ENCODE data around the gene BORCS6. TPM values are rescaled to one million over a fixed set of nuclear protein-coding genes. Genes with fewer than 3 reads are reported as not detected.

The BORCS6 gene
- total and polyA plus RNA-seq, 9 of the 15 experiments (the other 6 are each of a cell fraction or from before 2014, with no cell fraction given): 0.01 to 7.4 (median 2.3) TPM

- H3K4me2 ChIP-seq (ENCODE audit: insufficient read depth, low read length): peak overlapping the region; percentile 90
- 0 out of 2 replicates have a peak, but pooled peaks cover 4% of the 10 kb centered on the region for H4K20me1 ChIP-seq (replicated peaks; ENCODE audit: control insufficient read depth, insufficient read depth, low read length)
- H3K36me3 ChIP-seq (ENCODE audit: control insufficient read depth, insufficient read depth, low read length): peaks cover 15% of the 10 kb centered on the region; the same call in 2 of the 3 replicates
- TF ChIP-seq ZNF175 (CRISPR knock-in tag; IDR thresholded peaks at IDR 0.05; ENCODE audit: low read depth) (no peak), SPI1 (IDR thresholded peaks at IDR 0.05; ENCODE audit: borderline replicate concordance, low read depth, low read length) (0 out of 2 replicates have a peak, but pooled peaks have one; percentile 27), E2F1 (CRISPR knock-in tag; IDR thresholded peaks at IDR 0.05) (no peak), ZBTB7A (IDR thresholded peaks at IDR 0.05; ENCODE audit: borderline replicate concordance, control insufficient read depth, low read depth, low read length) (0 out of 2 replicates have a peak, but pooled peaks have one; percentile 4), RFX1 (IDR thresholded peaks at IDR 0.05) (no peak), FOXP4 (CRISPR knock-in tag; IDR thresholded peaks at IDR 0.05; ENCODE audit: borderline replicate concordance) (no peak), MYNN (IDR thresholded peaks at IDR 0.05) (no peak), MYNN (CRISPR knock-in tag; IDR thresholded peaks at IDR 0.05) (no peak)
- DNase-seq (ENCODE audit: extremely low read depth in 1 of 4, low spot score in 3 of 4): no peak
- POLR2A ChIA-PET: interaction anchor here (0.6 to 8.6 kb wide), 7 partner anchors 9 to 873 kb away, joined by 3 to 105 read pairs (median 3); partner anchors contain the start of gene AURKB
- H3K9me1 ChIP-seq (ENCODE audit: control insufficient read depth, insufficient read depth, low read length): no peaks in the 10 kb centered on the region
- BruUV-seq (replicated peaks): TSS peak; percentile 27
- peaks cover 35 to 72% of the 10 kb centered on the region in 2 experiments for H3K4me1 ChIP-seq (replicated peaks in 1 of 2; ENCODE audit: control insufficient read depth in 2 of 2, insufficient read depth in 2 of 2, low read length in 2 of 2)
- FAIRE-seq: no peak
- H3K27ac ChIP-seq (ENCODE audit: extremely low read depth, low read depth, low read length): peak overlapping the region; percentile 94
- H2AFZ ChIP-seq (ENCODE audit: low read depth, low read length): no peak overlapping the region
- peak overlapping the region; percentile 73 to 95 for H3K9ac ChIP-seq (ENCODE audit: insufficient read depth in 1 of 2, low read depth in 2 of 2, low read length in 2 of 2)
- intact Hi-C loops (cut with micrococcal nuclease): no loop called here
- in situ Hi-C loops (cut with MboI): no loop called here
- peak overlapping the region; percentile 52 for H3K4me3 ChIP-seq
- peaks cover 50% of the 10 kb centered on the region for H3K79me2 ChIP-seq (ENCODE audit: control insufficient read depth, insufficient read depth, low read length)
- CTCF ChIA-PET (ENCODE audit: low intra/inter-chr PET ratio): no interaction called here
- WGBS (ENCODE audit: insufficient coverage, low coverage, missing lambda C conversion rate): 34% methylated on average over 11 of the region's 14 CpGs
- ATAC-seq: no peak
- no peaks in the 10 kb centered on the region for H3K27me3 ChIP-seq (ENCODE audit: control insufficient read depth in 2 of 2, insufficient read depth in 2 of 2, low read length in 2 of 2)
- H3K9me3 ChIP-seq (replicated peaks; ENCODE audit: control insufficient read depth, insufficient read depth, low read depth, low read length): no peaks in the 10 kb centered on the region
Observed at GRCh38 chr17:8155231-8155995, 34.6 kb downstream of the BORCS6 start.
